ENCODE measurements around the gene MSRB1.

DNA sequence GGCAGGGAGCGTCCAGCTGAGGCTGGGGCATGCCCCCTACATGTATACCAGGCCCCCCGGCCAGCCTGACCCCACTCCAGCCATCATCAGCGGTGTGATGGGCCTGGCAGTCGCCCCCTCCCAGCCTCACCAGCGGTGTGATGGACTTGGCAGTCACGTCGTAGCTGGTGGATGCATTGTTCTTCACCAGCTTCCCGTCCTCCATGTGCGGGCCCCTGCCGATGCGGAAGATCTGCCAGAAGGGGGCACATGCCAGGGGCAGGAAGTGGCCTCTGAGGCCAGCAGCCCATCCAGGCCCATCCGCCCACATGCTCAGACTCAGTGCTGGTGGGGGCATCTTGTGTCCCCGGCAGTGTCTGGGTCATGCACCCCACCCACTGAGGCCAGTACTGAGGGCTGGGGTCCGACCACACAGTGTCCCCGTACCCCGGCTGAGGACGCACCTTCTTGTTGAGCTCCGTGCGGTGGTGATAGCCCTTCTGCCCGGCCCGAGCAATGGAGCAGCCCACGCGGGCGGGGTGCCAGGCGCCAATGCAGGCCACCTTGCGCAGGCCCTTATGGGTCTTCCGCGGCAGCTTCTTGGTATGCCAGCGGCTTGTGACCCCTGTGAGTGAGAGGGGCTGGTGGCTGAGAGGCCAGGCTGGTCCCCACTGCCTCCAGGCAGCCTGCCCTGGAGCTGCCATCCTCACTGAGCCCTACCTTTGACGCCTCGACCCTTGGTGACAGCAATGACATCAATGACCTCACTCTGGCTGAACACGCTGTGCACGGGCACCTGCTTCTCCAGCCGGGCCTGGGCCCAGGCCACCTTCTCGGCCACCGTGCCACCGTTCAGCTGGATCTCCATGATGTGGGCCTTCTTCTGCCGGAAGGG is 3.7 kb upstream of the MSRB1 start:
- TF ChIP-seq CTCF (IDR thresholded peaks at IDR 0.05) (no peak), REST (IDR thresholded peaks at IDR 0.05) (no peak), RAD21 (conservative IDR thresholded peaks at IDR 0.05 in 1 of 2, IDR thresholded peaks at IDR 0.05 in 1 of 2) (no peak)

Data from A549 (cell line).